GM20000 (cell line): ENCODE data around the gene RPS26.
"Not testable (repeated sequence)": the region's sequence is repeated elsewhere in the genome, so short reads cannot be mapped to it uniquely, and the experiment has no call there.

Experiments
- DNase-seq: peaks from one replicate; pipeline ENCODE4 v3.0.0; 2012; ENCODE audit warnings: low spot score
- CTCF ChIP-seq: IDR thresholded peaks from 2 replicates; pipeline ENCODE4 v1.5.1; 2012; ENCODE audit warnings: mild to moderate bottlenecking, control low read depth; ENCODE audit errors: extremely low read depth, missing control alignments

RPS26 gene

GRCh38 chr12:56042843-56043242, 1.1 kb downstream of the RPS26 start:
- DNase-seq, result no peak
- no peak for TF ChIP-seq CTCF

GRCh38 chr12:56046027-56046780, 4.5 kb downstream of the RPS26 start:
- DNase-seq, result no peak
- TF ChIP-seq CTCF, result no peak

GRCh38 chr12:56053407-56053893, 11.7 kb downstream of the RPS26 start:
- DNase-seq, result no peak
- no peak for TF ChIP-seq CTCF

GRCh38 chr12:56059964-56060363, 18.2 kb downstream of the RPS26 start:
- not testable (repeated sequence) for DNase-seq

- DNase-seq, result no peak
- no peak for TF ChIP-seq CTCF
These were observed 20.3 kb downstream of the RPS26 start for GRCh38 chr12:56061982-56062381.

GRCh38 chr12:56062996-56063395, 21.3 kb downstream of the RPS26 start:
- DNase-seq, result no peak
- TF ChIP-seq CTCF, result no peak

- DNase-seq, result no peak
- TF ChIP-seq CTCF, result no peak
These were observed 29.9 kb downstream of the RPS26 start for GRCh38 chr12:56071648-56072047.

- no peak for DNase-seq
These were observed 32.7 kb downstream of the RPS26 start for GRCh38 chr12:56074396-56074795.

GRCh38 chr12:56077966-56078365, 36.2 kb downstream of the RPS26 start:
- not testable (repeated sequence) for DNase-seq

More at GRCh38 chr12:56074396-56074795, 32.7 kb downstream of the RPS26 start:
- TF ChIP-seq CTCF, result no peak
